Thyroid gland (tissue), 4 donors: ENCODE measurements around the gene MKNK2. TPM values are rescaled to one million over a fixed set of nuclear protein-coding genes. Genes with fewer than 3 reads are reported as not detected.

Experiments
- DNase-seq, 2 donors: peaks; one replicate each; pipeline ENCODE4 v3.0.0-alpha.2; 2019
- H3K27ac ChIP-seq, 3 donors: fragments of 200-600 bp; sonication (generic); 1 replicate in 2 of 3; 2 replicates in 1 of 3; pipeline ENCODE4 v1.5.1; 2016 to 2019; ENCODE audit warnings: mild to moderate bottlenecking in 1 of 3, moderate library complexity in 1 of 3
- H3K27me3 ChIP-seq: fragments of 200-600 bp; sonication (generic); one replicate; pipeline ENCODE4 v1.5.1; 2019
- H3K36me3 ChIP-seq, 2 donors: fragments of 200-600 bp; sonication (generic); one replicate each; pipeline ENCODE4 v1.5.1; 2016 to 2019
- H3K4me1 ChIP-seq, 2 donors: fragments of 200-600 bp; sonication (generic); one replicate each; pipeline ENCODE4 v1.5.1; 2017 to 2019
- H3K4me3 ChIP-seq, 3 donors: fragments of 200-600 bp; sonication (generic); replicated peaks in 1 of 3; 1 replicate in 2 of 3; 2 replicates in 1 of 3; pipeline ENCODE4 v1.5.1; 2016; ENCODE audit warnings: mild to moderate bottlenecking in 1 of 3
- H3K9me3 ChIP-seq: fragments of 200-600 bp; sonication (generic); one replicate; pipeline ENCODE4 v1.5.1; 2017
- CTCF ChIP-seq, 6 experiments: fragments of 200-600 bp in 3 of 6; fragments of 450-650 bp in 3 of 6; sonication (generic) in 3 of 6; IDR thresholded peaks; one replicate each; pipeline ENCODE4 v1.5.1; 2016 to 2019; ENCODE audit warnings: antibody characterized with exemption in 6 of 6, mild to moderate bottlenecking in 2 of 6, inconsistent platforms in 1 of 6, moderate library complexity in 1 of 6
- POLR2A ChIP-seq, 2 donors: fragments of 450-650 bp; IDR thresholded peaks; one replicate each; pipeline ENCODE4 v1.6.1; 2017; ENCODE audit warnings: antibody characterized with exemption in 2 of 2, mild to moderate bottlenecking in 2 of 2, moderate library complexity in 1 of 2
- WGBS, 2 donors: methylation state at CpG; one replicate each; pipeline ENCODE4 v1.1.5; 2017; 5-methylcytosine and 5-hydroxymethylcytosine counted together
- intact Hi-C: fragments of 100-400 bp; cut with DNase I; formaldehyde crosslinking; loops from one replicate; pipeline ENCODE4 v1.15.1; 2023
- total RNA-seq, 4 donors: library from RNA; depleted of rRNA; stranded (reverse); fragments of >200 nt; gene quantifications; one replicate each; pipeline ENCODE4 v1.2.3, GENCODE V29; 2016

Gene MKNK2
- total RNA-seq, 4 donors from 2014 or later, result 106 to 161 (median 123) TPM

- no peaks in the 10 kb centered on the region for H3K9me3 ChIP-seq
- DNase-seq, result no peak
- H3K36me3 ChIP-seq, result peaks cover under 1 to 1% of the 10 kb centered on the region in 2 donors
- H3K27ac ChIP-seq, result peak overlapping the region in 1 of 3 donors; percentile 52
- H3K27me3 ChIP-seq, result no peaks in the 10 kb centered on the region
- WGBS, 2 donors, result 80 to 81% methylated on average over 18 to 20 of the region's 20 CpGs
- no peak overlapping the region for H3K4me3 ChIP-seq
- H3K4me1 ChIP-seq, result peaks cover 0 to 19% of the 10 kb centered on the region in 2 donors
- no peak for TF ChIP-seq POLR2A (IDR thresholded peaks at IDR 0.05)
- TF ChIP-seq CTCF (IDR thresholded peaks at IDR 0.05), result no peak
- intact Hi-C loops, result no loop called here
Observed at GRCh38 chr19:2083174-2083854, 32.3 kb upstream of the MKNK2 start.

- no peak for DNase-seq
- intact Hi-C loops, result no loop called here
- Histone ChIP-seq H3K36me3 (peaks cover 12% of the 10 kb centered on the region in 2 donors), H3K4me1 (peaks cover 0 to 19% of the 10 kb centered on the region in 2 donors), H3K27ac (no peak overlapping the region), H3K4me3 (no peak overlapping the region), H3K9me3 (no peaks in the 10 kb centered on the region), H3K27me3 (no peaks in the 10 kb centered on the region)
- 88% methylated on average over 29 to 30 of the region's 30 CpGs for WGBS, 2 donors
- no peak for TF ChIP-seq CTCF (IDR thresholded peaks at IDR 0.05)
- TF ChIP-seq POLR2A (IDR thresholded peaks at IDR 0.05), result no peak
Observed at GRCh38 chr19:2081873-2082810, 31.1 kb upstream of the MKNK2 start.

GRCh38 chr19:2080336-2080988 lies 29.4 kb upstream of the MKNK2 start:
- H3K27me3 ChIP-seq, result no peaks in the 10 kb centered on the region
- intact Hi-C loops, result no loop called here
- H3K4me3 ChIP-seq, result no peak overlapping the region
- WGBS, 2 donors, result 86 to 91% methylated on average over 23 of the region's 23 CpGs
- TF ChIP-seq CTCF (IDR thresholded peaks at IDR 0.05) (no peak), POLR2A (IDR thresholded peaks at IDR 0.05) (no peak)
- peaks cover 24 to 25% of the 10 kb centered on the region in 2 donors for H3K36me3 ChIP-seq
- no peaks in the 10 kb centered on the region for H3K9me3 ChIP-seq
- peaks cover 0 to 7% of the 10 kb centered on the region in 2 donors for H3K4me1 ChIP-seq
- H3K27ac ChIP-seq, result no peak overlapping the region
- no peak for DNase-seq

- H3K27me3 ChIP-seq, result no peaks in the 10 kb centered on the region
- peaks cover 29 to 30% of the 10 kb centered on the region in 2 donors for H3K36me3 ChIP-seq
- WGBS, 2 donors, result 91% methylated on average over 13 to 15 of the region's 23 CpGs
- intact Hi-C loops, result no loop called here
- no peak for TF ChIP-seq POLR2A (IDR thresholded peaks at IDR 0.05)
- TF ChIP-seq CTCF (IDR thresholded peaks at IDR 0.05), result no peak
- no peaks in the 10 kb centered on the region for H3K9me3 ChIP-seq
- no peak overlapping the region for H3K4me3 ChIP-seq
- H3K27ac ChIP-seq, result no peak overlapping the region
- DNase-seq, result no peak
- H3K4me1 ChIP-seq, result peaks cover 0 to 1% of the 10 kb centered on the region in 2 donors
Observed at GRCh38 chr19:2079865-2080301, 28.8 kb upstream of the MKNK2 start.
